ENCODE results near the gene SHISA9.

DNA sequence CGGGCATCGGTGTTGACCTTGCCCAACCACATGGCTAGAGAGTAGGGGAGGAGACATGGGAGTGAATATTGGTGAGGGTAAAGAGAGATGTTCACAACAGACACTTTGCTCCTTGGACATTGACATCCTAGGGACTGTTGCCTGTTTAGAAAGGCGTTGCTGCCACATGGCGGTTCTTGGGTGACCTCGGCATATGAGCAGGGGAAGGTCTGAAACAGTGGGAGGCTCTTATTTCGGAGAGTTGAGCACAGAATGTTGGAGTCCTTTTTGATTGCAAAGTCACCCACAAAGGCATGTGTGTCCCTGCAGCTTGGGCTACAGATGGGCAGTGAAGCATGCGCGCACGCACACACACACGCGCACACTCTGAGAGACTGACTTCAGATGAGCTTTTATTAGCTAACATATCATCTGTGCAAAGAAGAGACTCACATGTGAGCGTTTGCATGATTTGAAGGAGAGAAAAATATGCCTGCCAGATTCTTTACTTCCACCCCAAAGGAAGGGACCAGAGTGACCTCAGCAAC, 104.4 kb downstream of the SHISA9 start:
- TF ChIP-seq EP300 (IDR thresholded peaks at IDR 0.05): no peak
- TF ChIP-seq, protein P1, sequence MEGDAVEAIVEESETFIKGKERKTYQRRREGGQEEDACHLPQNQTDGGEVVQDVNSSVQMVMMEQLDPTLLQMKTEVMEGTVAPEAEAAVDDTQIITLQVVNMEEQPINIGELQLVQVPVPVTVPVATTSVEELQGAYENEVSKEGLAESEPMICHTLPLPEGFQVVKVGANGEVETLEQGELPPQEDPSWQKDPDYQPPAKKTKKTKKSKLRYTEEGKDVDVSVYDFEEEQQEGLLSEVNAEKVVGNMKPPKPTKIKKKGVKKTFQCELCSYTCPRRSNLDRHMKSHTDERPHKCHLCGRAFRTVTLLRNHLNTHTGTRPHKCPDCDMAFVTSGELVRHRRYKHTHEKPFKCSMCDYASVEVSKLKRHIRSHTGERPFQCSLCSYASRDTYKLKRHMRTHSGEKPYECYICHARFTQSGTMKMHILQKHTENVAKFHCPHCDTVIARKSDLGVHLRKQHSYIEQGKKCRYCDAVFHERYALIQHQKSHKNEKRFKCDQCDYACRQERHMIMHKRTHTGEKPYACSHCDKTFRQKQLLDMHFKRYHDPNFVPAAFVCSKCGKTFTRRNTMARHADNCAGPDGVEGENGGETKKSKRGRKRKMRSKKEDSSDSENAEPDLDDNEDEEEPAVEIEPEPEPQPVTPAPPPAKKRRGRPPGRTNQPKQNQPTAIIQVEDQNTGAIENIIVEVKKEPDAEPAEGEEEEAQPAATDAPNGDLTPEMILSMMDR (IDR thresholded peaks at IDR 0.05): no peak
